Vagina (tissue), 2 donors: ENCODE results near the gene PAXX. TPM values are rescaled to one million over a fixed set of nuclear protein-coding genes. Genes with fewer than 3 reads are reported as not detected.

Experiments
- DNase-seq, 2 donors: peaks; one replicate each; pipeline ENCODE4 v3.0.0-alpha.2; 2017; ENCODE audit errors: extremely low spot score in 2 of 2
- H3K27ac ChIP-seq: fragments of 200-600 bp; sonication (generic); one replicate; pipeline ENCODE4 v1.5.1; 2019
- H3K27me3 ChIP-seq: fragments of 200-600 bp; sonication (generic); one replicate; pipeline ENCODE4 v1.5.1; 2019
- H3K36me3 ChIP-seq, 2 donors: fragments of 200-600 bp; sonication (generic); one replicate each; pipeline ENCODE4 v1.5.1; 2017 to 2019
- H3K4me1 ChIP-seq: fragments of 200-600 bp; sonication (generic); one replicate; pipeline ENCODE4 v1.5.1; 2019
- H3K4me3 ChIP-seq, 2 donors: fragments of 200-600 bp; sonication (generic); 1 replicate in 1 of 2; 2 replicates in 1 of 2; pipeline ENCODE4 v1.5.1; 2016 to 2019
- H3K9me3 ChIP-seq: fragments of 200-600 bp; sonication (generic); one replicate; pipeline ENCODE4 v1.5.1; 2019
- POLR2A ChIP-seq, 2 donors: fragments of 450-650 bp; IDR thresholded peaks; one replicate each; pipeline ENCODE4 v1.6.1; 2017; ENCODE audit warnings: antibody characterized with exemption in 2 of 2, mild to moderate bottlenecking in 2 of 2, moderate library complexity in 2 of 2
- POLR2AphosphoS5 ChIP-seq, 2 donors: sonication (generic); formaldehyde crosslinking; IDR thresholded peaks; one replicate each; pipeline ENCODE4 v1.9.0; 2017; ENCODE audit warnings: antibody characterized with exemption in 2 of 2, mild to moderate bottlenecking in 2 of 2, low read depth in 1 of 2; ENCODE audit not compliant: insufficient read depth in 1 of 2
- intact Hi-C: fragments of 100-400 bp; cut with DNase I; formaldehyde crosslinking; loops from one replicate; pipeline ENCODE4 v1.15.1; 2023
- total RNA-seq: library from RNA; depleted of rRNA; stranded (reverse); fragments of >200 nt; gene quantifications from one replicate; pipeline ENCODE4 v1.2.3, GENCODE V29; 2016
- TF ChIP-seq, protein P1 (sequence below), 3 experiments: fragments of 450-650 bp in 2 of 3; fragments of 200-600 bp in 1 of 3; sonication (generic) in 1 of 3; IDR thresholded peaks; one replicate each; pipeline ENCODE4 v1.5.1; 2017 to 2019; ENCODE audit warnings: antibody characterized with exemption in 3 of 3, mild to moderate bottlenecking in 2 of 3, moderate library complexity in 2 of 3

PAXX gene
- total RNA-seq, 1 donor from 2014 or later: 62.9 TPM

DNA sequence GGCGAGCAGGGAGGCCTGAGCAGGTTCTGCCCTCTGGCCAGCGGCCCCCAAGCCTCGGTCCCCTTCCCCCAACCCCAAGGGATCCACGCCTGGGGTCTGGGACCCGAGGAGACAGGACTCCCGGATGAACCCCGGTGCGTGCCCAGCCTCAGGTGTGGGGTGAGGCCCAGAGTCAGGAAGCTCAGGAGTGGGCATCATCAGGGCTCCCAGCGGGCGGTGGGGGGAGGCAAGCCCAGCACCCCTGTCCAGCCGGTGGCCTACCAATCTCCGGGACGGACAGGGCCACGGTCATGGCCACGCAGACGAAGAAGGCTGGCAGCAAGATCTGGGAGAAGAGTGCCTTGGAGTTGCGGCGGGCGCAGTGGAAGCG lies 21.3 kb downstream of the PAXX start:
- Histone ChIP-seq H3K9me3 (no peaks in the 10 kb centered on the region), H3K36me3 (peaks cover 0 to 20% of the 10 kb centered on the region in 2 donors), H3K4me3 (no peak overlapping the region), H3K4me1 (no peaks in the 10 kb centered on the region), H3K27ac (no peak overlapping the region), H3K27me3 (no peaks in the 10 kb centered on the region)
- DNase-seq: no peak
- intact Hi-C loops: no loop called here
- no peak for TF ChIP-seq POLR2AphosphoS5 (IDR thresholded peaks at IDR 0.05; ENCODE audit: insufficient read depth in 1 of 2, low read depth in 1 of 2)
- TF ChIP-seq, protein P1, sequence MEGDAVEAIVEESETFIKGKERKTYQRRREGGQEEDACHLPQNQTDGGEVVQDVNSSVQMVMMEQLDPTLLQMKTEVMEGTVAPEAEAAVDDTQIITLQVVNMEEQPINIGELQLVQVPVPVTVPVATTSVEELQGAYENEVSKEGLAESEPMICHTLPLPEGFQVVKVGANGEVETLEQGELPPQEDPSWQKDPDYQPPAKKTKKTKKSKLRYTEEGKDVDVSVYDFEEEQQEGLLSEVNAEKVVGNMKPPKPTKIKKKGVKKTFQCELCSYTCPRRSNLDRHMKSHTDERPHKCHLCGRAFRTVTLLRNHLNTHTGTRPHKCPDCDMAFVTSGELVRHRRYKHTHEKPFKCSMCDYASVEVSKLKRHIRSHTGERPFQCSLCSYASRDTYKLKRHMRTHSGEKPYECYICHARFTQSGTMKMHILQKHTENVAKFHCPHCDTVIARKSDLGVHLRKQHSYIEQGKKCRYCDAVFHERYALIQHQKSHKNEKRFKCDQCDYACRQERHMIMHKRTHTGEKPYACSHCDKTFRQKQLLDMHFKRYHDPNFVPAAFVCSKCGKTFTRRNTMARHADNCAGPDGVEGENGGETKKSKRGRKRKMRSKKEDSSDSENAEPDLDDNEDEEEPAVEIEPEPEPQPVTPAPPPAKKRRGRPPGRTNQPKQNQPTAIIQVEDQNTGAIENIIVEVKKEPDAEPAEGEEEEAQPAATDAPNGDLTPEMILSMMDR (IDR thresholded peaks at IDR 0.05): no peak
- TF ChIP-seq POLR2A (IDR thresholded peaks at IDR 0.05): no peak

DNA sequence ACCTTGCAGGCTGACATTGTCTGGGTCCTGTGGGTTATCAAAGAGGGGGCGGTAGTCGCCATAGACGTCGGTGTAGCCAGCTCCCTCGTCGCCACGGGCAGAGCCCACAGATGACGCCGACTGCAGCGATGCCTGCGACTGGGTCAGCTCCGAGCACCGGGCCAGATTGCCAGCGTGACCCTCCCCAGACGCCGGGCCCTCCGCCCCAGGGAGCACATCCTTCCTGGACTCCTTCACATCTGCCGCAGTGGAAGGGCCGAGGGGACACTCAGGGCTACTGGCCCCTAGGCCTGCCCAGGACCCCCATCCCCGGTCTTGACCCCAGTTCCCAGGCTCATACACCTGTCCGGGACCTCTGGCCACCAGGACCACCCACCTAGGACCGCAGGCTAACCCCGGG lies 21.9 kb downstream of the PAXX start:
- Histone ChIP-seq H3K27ac (no peak overlapping the region), H3K4me3 (no peak overlapping the region), H3K9me3 (no peaks in the 10 kb centered on the region), H3K36me3 (peaks cover 0 to 20% of the 10 kb centered on the region in 2 donors), H3K27me3 (no peaks in the 10 kb centered on the region), H3K4me1 (no peaks in the 10 kb centered on the region)
- no peak for DNase-seq
- no peak for TF ChIP-seq POLR2A (IDR thresholded peaks at IDR 0.05)
- TF ChIP-seq, protein P1 (IDR thresholded peaks at IDR 0.05): no peak
- TF ChIP-seq POLR2AphosphoS5 (IDR thresholded peaks at IDR 0.05; ENCODE audit: insufficient read depth in 1 of 2, low read depth in 1 of 2): no peak
- intact Hi-C loops: no loop called here

DNA sequence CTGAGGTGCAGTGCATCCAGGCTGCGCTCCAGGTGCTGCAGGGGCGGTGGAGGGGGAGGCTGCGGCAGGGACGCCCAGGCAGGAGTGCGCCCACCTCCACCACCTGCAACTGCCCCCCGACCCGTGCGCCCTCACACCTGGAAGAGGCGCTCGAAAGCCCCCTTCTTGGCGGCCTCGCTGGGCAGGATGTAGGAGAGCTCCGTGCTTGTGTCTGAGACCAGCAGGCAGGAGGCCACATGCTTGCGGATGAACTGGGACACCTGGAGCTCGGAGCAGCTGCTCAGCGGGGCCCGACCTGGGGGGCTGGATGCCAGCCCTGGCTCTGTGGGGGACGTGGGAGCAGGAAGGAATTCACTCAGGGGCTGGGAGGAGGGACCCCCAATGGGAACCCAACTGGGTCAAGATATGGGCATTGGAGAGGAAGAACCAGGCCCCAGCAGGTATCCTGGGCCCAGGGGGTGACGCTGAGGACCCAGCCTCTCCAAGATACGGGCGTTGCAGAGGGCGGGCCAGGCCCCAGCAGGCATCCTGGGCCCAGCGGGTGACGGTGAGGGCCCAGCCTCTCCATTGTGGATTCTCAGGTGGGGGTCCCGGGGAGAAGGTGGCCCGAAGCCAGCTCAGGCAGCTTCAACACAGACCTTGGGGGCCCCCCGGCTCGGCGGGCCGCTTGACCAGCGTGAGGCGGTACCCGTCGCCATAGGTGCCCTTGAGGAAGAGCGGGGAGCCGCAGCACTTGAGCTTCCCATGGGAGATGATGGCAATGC lies 22.7 kb downstream of the PAXX start:
- intact Hi-C loops: no loop called here
- Histone ChIP-seq H3K9me3 (no peaks in the 10 kb centered on the region), H3K4me3 (no peak overlapping the region), H3K27me3 (no peaks in the 10 kb centered on the region), H3K36me3 (peaks cover 0 to 20% of the 10 kb centered on the region in 2 donors), H3K4me1 (no peaks in the 10 kb centered on the region), H3K27ac (no peak overlapping the region)
- TF ChIP-seq POLR2A (IDR thresholded peaks at IDR 0.05): no peak
- TF ChIP-seq POLR2AphosphoS5 (IDR thresholded peaks at IDR 0.05; ENCODE audit: insufficient read depth in 1 of 2, low read depth in 1 of 2): no peak
- TF ChIP-seq, protein P1 (IDR thresholded peaks at IDR 0.05): no peak
- DNase-seq: no peak

DNA sequence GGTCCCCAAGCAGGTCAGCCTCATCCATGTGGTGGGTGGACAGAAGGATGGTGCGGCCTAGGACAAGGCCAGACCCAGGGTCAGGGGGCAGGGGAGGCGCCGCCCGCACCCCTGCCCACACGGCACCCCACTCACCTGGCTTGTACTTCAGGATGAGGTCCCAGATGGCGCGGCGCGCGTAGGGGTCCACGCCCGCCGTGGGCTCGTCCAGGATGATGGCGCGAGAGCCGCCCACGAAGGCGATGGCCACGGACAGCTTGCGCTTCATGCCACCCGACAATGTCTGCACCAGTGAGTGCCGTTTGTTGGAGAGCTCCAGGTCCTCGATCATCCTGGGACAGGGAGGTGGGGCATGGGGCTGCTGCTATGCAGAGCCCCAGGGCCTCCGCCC lies 23.3 kb downstream of the PAXX start:
- Histone ChIP-seq H3K4me1 (no peaks in the 10 kb centered on the region), H3K27me3 (no peaks in the 10 kb centered on the region), H3K9me3 (no peaks in the 10 kb centered on the region), H3K4me3 (no peak overlapping the region), H3K36me3 (peaks cover 0 to 20% of the 10 kb centered on the region in 2 donors), H3K27ac (no peak overlapping the region)
- TF ChIP-seq POLR2A (IDR thresholded peaks at IDR 0.05): no peak
- no peak for TF ChIP-seq POLR2AphosphoS5 (IDR thresholded peaks at IDR 0.05; ENCODE audit: insufficient read depth in 1 of 2, low read depth in 1 of 2)
- TF ChIP-seq, protein P1 (IDR thresholded peaks at IDR 0.05): no peak
- intact Hi-C loops: no loop called here
- no peak for DNase-seq

DNA sequence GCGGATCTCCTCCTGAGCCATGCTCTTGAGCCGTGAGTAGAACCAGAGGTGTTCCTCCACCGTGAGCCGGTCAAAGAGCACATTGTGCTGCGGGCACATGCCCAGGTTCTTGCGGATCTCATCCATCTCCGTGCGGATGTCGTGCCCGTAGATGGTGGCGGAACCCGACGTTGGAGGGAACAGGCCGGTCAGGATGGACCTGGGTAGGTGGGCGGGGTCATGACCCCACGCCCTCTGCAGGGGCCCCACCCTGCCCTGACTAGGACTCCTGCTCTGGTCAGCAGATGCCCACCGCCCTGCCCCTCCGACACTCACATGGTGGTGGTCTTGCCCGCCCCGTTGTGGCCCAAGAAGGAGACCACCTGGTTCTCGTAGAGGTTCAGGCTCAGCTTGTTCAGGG lies 23.8 kb downstream of the PAXX start:
- intact Hi-C loops: no loop called here
- Histone ChIP-seq H3K36me3 (peaks cover 0 to 20% of the 10 kb centered on the region in 2 donors), H3K4me1 (no peaks in the 10 kb centered on the region)

More for the DNA sequence above, 23.8 kb downstream of the PAXX start:
- Histone ChIP-seq H3K4me3 (no peak overlapping the region), H3K27me3 (no peaks in the 10 kb centered on the region), H3K27ac (no peak overlapping the region), H3K9me3 (no peaks in the 10 kb centered on the region)
- DNase-seq: no peak
- TF ChIP-seq POLR2A (IDR thresholded peaks at IDR 0.05): no peak
- TF ChIP-seq, protein P1 (IDR thresholded peaks at IDR 0.05): no peak
